NCI-H1092 (cell line): ENCODE data around the gene SKA3.
"Not testable (repeated sequence)": the region's sequence is repeated elsewhere in the genome, so short reads cannot be mapped to it uniquely, and the experiment has no call there.

ENCODE experiments used
- DNase-seq: peaks from one replicate; lab custom pipeline; 2025; lab: John Stamatoyannopoulos, UW

Gene SKA3

DNA sequence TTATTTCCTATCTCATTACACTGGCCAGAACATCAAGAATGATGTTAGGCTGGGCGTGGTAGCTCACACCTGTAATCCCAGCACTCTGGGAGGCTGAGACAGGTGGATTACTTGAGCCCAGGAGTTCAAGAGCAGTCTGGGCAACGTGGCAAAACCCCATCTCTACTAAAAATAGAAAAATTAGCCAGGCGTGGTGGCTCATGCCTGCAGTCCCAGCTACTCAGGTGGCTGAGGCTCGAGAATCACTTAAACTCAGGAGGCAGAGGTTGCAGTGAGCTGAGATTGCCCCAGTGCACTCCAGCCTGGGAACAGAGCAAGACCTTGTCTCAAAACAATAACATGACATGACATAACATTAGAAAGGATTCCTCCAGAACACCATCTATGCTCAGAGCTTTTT lies 10.7 kb downstream of the SKA3 start:
- DNase-seq: not testable (repeated sequence)

DNA sequence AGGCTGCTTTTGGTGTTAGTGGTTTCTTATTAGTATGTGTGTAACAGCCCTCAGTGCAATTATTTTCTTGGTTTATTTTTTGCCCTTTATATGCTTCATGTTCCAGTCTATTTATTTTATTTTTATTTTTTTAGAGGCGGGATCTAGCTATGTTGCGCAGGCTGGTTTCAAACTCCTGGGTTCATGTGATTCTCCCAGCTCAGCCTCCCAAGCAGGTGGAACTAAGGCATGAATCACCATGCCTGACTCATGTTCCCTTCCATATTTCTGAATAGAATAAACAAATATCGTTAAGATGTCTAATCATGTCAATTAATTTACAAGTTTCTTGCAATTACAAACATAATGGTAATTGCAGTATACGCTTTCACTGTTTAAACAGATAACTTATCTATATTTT lies 11.7 kb downstream of the SKA3 start:
- DNase-seq: no peak

DNA sequence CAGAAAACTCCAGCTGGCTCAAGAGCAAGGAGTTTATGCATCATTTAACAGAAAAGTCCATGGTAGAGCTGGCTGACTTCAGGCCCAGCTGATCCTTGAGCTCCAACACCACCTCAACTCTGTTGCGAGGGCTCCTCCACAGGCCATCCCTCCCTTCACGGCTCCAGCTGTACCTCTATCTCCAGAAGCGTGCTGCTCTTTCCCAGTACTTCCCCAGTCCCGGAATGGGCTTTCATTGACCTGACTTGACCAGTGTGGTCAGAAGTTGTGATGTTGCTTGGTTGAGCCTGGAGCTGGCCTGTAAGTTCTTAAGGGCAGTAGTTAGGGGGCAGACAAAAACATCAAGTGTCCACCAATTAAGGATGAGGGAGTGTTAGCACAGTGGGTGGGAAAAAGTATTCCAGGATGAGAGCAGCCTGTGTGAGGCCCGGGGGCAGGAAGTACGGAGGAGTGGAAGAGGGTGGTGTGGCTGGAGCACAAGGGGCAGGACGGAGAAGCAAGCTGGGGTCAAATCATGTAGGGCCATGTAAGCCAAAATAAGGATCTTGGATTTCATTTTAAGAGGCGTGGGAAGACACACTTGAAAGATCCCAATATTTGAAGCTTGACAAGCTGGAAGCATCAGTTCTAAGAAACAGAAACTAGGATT lies 24.0 kb downstream of the SKA3 start:
- no peak for DNase-seq

DNA sequence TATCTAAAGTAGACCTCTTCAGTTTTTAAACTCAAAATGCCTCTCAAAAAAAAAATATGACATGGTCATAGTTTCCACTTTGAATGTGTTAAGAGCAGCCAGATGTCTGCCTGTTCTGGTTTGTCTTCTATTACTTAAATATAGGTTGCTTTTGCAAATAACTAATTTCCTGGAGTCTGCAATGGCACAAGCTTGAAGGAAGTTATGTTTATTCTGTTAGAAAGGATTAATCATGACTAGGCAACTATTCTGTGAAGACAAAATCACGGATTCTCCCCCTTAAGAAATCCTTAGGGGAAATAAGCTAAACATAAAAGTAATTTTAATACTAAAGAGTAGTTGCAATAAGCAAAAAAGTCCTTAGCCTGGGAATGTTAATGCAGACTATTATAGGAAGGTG lies 26.3 kb downstream of the SKA3 start:
- DNase-seq: no peak

DNA sequence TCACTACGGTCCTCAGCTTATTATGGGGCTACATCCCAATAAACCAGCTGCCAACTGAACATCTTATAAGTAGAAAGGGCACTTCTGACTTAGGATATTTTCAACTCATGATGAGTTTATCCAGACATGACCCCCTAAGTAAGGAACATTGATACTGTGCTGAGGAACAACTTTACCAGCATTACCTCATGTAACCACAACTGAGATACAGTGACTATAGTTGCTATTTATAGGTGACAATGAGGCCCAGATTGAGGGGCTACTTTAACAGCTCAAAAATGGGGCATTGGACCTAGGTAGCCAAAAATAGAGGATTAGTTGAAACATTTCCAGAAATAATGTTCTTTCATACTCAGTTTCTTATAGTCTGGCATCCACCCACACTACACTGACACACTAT lies 26.8 kb downstream of the SKA3 start:
- DNase-seq: no peak

DNA sequence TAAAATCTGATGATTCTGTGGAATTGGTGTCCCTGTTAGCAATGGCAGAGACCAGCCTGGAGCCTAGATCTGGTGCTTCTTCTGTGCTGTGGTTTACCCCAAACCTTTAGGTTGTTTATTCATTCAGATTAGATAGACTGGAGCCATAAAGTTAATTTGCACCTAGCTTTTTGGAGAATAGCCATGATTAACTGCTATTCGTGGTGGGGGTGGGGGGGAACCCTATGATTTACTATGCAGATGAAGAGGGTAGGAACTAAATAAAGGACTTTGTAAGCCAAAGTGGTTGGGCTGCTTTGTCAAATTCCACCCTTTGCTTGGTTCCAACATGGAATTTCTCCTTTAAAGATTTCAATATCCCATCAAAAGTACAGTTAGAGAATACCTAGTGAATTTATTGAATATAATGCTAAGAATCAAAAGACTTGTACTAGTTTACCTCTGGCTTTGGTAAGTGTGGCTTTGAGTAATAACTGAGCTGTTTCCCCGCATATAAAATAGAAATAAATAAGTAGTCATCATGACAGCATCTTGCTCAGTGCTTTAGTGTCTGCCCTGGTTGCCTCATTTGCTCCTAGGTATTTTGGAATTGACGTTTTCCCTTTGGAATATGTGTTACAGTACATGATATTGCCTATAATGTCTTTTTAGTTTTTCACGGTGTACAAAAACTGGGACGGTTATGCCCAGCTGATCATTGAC lies 27.6 kb downstream of the SKA3 start:
- no peak for DNase-seq

DNA sequence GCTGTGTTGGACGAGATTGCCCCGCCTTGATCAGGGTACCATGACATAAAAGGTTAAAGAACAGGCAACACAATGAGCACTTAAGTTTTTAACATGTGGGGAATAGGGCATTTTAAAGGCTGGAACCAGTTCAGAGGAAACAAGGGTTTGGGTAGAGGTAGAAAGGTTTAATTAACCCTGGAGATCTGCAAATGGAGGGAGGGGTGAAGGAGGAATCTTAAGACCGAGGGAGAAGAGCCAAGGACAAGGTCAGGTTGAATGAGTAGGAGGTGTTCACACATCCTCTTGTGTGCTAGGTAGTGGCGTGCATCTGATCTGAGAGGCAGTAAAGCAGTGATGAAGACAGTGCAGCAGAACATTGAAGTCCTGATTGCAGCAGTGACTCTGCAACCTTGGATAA lies 28.5 kb downstream of the SKA3 start:
- no peak for DNase-seq

DNA sequence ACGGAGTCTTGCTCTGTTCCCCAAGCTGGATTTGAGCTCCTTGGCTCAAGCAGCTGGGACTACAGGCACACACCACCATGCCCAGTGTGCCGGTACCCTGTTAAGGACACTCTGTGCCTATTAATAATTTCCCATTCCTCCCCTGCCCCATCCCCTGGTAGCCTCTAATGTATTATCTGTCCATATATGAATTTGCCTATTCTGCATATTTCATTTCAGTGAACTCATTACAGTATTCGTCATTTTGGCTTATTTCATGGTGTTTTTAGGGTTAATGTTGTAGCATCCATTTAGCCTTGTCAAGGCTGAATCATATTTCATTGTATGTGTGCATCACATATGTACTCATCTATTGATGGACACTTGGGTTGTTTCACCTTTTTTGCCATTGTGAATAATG lies 33.6 kb downstream of the SKA3 start:
- DNase-seq: no peak

DNA sequence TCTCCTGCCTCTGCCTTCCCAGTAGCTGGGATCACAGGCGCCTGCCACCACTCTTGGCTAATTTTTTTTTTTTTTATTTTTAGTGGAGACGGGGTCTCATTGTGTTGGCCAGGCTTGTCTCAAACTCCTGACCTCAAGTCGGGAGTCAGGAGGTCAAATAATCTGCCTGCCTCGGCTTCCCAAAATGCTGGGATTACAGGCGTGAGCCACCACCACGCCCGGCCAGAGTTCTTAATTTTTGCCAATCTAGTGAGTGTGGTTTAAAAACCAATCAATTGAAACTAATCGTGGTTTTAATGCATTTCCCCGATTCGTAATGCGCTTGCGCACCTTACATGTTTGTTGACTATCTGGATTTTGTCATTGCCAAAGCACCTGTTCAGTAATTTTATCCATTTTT lies 37.0 kb downstream of the SKA3 start:
- DNase-seq: no peak

DNA sequence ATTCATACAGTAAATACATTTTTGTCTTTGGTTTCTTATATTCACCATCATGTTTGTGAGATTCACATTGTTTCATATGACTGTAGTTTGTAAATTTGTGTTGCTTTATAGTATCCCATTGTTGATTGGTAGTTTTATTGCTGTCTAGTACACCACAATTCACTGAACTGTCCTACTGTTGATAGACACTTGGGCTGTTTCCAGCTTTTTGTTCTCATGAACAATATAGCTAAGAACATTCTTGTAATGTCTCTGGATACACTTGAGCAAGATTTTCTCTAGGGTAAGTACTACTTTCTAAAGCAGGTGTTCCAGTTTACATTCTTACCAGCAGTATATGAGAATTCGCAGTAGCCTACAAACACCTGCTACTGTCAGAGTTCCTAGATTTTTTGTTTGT lies 37.8 kb downstream of the SKA3 start:
- no peak for DNase-seq

DNA sequence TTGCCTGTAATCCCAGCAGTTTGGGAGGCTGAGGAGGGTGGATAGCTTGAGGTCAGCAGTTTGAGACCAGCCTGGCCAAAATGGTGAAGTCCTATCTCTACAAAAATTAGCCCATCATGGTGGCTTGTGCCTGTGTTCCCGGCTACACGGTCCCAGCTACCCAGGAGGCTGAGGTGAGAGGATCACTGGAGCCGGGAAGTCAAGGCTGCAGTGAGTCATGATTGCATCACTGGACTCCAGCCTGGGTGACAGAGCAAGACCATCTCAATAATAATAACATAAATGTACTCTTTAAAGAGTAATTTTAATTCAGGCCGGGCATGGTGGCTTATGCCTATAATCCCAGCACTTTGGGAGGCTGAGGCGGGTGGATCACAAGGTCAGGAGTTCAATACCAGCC lies 38.7 kb downstream of the SKA3 start:
- DNase-seq: no peak

DNA sequence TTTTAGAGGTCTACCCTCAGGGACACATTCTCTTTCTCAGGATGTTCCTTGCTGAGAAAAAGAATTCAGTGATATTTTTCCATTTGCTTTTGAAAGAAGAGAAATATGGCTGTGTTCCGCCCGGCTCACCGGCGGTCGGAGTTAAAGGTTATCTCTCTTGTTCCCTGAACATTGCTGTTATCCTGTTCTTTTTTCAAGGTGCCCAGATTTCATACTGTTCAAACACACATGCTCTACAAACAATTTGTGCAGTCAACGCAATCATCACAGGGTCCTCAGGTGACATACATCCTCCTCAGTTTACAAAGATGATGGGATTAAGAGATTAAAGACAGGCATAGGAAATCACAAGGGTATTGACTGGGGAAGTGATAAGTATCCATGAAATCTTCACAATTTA lies 40.5 kb downstream of the SKA3 start:
- DNase-seq: not testable (repeated sequence)

DNA sequence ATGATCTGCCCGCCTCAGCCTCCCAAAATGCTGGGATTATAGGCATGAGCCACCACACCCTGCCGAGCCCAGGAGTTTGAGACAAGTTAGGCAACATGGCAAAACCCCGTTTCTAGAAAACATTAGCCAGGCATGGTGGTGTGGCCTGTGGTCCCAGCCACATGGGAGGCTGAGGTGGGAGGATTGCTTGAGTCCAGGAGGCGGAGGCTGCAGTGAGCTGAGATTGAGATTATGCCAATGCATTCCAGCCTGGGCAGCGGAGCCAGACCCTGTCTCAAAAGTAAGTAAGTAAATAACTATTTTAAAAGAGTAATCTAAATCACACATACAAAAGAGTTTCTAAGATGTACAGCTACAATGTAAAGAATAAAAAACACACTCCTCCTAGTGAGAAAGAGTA lies 41.9 kb downstream of the SKA3 start:
- DNase-seq: no peak

DNA sequence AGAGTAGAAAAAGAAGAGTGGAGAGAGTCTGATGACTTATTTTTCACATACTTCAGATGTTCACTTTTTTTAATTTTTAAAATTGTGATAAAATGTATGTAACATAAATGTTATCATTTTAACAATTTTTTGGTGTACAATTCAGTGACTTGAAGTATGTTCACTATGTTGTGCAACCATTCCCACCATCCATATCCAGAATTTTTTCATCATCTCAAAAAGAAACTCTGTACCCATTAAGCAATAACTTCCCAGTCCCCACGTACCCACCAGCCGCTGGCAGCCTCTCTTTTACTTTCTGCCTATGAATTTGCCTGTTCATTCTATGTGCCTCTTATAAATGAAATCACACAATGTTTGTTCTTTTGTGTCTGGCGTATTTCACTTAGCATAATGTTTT lies 43.3 kb downstream of the SKA3 start:
- no peak for DNase-seq

DNA sequence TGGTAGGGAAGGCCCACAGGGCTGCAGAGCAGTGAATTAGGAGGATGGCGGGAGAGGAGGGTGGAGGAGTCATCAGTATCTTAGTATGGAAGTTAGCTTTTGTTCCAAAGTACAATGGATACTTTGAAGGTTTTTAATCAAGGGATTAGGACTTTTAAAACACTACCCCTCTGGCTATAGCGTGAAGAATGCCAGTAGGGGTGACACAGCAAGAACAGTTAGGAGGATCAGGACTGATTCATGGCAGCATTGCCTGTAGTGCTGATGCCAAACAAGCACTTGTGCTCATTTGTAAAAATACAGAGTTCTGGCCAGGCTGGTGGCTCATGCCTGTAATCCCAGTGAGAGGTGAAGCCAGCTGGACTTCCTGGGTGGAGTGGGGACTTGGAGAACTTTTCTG lies 46.2 kb downstream of the SKA3 start:
- no peak for DNase-seq

DNA sequence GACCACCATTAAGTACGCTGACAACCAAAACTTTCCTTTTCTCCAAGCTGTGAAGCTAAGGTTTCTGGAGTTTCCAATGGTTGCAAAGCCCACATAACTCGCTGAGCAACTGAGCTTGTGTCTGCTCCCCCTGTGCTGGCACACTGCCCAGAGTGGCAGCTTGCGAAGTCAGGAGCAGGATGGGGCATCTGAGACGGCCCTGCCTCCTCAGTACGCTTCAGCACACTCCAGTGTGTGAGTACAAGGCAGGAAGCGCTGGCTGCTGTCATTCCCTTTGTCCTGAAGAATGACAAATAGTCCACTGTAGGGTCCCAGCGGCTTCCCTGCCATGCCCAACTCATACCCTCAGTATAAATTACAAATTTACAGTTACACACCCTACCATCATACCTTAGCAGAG lies 51.5 kb downstream of the SKA3 start:
- DNase-seq: peak; percentile 63

DNA sequence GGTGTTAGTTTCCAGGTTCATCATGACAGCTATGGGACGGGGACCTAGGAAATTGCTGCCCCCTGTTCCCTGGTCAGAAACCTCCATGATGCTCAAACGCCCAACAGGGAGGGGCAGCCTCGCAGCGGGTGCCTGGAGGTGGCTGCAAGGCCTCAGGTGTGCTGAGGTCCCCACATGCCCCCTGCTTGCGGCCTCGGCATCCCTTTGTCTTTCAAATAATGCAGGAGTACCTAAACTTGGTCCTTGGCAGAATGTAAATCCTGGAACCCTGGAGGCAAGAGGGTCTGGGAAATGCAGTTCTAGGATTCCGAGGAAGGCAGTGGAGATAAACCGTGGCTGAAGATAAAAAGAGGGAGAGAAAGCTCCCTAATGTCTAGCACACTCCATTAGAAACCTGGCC lies 52.4 kb downstream of the SKA3 start:
- DNase-seq: no peak

DNA sequence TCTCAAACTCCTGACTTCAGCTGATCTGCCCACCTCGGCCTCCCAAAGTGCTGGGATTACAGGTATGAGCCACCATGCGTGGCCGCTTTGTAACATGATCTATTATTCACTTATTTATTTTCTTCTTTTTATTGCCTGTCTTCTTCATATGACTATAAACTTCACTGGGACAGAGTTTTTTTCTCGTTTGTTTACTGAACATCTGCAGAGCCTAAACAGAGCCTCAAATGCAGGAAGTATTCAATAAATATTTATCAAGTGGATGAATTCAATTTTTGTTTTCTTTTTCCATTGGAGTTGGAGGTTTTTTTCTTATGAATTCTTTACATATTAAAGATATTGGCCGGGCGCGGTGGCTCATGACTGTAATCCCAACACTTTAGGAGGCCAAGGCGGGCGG lies 54.7 kb downstream of the SKA3 start:
- no peak for DNase-seq

DNA sequence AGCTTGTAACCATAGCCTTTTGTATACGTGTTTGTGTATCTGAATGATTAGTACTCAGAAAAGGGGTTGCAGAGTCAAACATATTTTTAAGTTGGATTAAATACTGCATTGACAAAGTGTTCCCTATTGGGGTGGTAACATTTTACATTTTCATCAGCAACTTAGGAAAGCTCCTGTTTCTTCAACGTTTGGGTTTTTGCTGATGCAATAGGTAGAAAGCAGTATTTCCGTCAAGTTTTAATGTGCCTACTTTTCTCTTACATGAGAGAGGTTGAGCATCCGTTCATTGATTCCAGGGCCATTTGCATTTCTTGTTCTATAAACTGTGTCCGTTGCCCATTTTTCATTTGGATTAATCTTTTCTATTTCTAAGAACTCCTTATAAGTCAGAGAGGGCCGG lies 56.2 kb downstream of the SKA3 start:
- DNase-seq: no peak

DNA sequence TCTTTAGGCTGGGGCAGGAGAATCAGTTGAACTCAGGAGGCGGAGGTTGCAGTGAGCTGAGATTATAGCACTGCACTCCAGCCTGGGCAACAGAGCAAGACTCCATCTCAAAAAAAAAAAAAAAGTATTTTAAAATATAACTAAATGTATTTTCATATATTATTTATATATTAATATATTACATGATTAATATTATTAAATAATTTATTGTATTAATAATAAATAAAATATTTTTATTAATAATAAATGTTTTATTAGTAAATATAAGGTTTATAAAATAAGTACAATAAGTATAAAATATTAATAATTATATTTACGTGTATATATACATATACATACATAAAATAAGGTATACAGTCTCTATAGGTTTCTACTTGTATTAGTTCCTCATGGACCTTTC lies 56.8 kb downstream of the SKA3 start:
- no peak for DNase-seq

DNA sequence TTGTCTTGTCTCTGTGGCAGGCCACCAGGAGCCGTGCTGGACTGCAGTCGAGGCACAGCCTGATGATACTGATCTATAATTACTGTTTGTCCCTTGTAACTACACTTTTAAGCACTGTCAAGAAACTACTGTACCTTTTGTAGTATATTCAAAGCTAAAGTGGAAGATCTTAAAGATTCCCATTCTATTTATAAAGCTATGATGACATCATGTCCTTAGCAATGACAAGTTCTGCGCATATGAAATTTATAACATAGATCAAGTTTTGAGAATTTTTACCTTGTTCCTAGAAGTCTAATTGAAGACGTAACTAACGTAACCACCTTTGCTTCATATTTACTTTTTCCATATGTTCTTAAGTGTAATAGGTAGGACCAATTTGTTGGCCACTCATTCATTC lies 58.2 kb downstream of the SKA3 start:
- no peak for DNase-seq

DNA sequence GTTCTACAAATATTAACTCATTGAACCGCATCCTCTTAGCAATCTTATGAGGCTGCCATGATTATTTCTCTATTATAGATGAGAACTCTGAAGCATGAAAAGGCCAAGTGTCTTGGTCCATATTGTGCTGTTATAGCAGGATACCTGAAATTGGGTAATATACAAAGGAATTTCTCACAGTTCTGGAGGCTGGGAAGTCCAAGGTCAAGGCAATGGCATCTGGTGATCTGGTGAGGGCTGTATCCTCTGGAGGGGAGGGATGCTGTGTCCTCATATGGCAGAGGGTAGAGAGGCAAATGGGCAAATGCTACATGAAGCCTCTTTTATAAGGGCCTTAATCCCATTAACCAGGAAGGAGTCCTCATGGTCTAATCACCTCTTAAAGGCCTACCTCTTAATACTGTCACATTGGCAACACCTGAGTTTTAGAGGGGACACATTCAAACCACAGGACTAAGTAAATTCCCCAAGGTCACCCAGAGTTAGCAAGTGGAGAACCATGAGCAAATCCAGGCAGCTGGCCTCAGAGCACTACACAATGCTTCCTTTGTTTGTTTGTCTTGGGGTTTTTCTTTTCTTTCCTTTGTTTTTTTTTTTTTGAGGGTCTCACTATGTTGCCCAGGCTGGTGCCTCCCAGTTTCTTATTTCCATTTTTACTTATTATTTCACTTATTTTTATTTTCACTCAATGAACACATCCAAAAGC lies 59.1 kb downstream of the SKA3 start:
- DNase-seq: no peak

DNA sequence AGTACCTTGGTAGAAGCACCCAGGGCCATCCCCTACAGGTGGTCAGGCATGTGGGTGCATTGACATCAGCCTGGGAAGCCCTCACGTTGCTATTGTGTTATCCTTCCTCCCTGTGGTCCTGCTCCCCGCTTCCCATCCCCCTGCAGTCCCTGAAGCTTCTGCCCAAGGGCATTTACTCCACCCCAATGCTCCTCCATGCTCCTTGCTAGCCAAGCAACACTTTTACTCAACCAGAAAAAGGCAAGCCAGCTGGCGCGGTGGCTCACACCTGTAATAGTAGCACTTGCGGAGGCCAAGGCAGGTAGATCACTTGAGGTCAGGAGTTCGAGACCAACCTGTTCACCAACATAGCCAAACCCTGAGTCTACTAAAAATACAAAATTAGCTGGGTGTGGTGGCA lies 60.2 kb downstream of the SKA3 start:
- no peak for DNase-seq

DNA sequence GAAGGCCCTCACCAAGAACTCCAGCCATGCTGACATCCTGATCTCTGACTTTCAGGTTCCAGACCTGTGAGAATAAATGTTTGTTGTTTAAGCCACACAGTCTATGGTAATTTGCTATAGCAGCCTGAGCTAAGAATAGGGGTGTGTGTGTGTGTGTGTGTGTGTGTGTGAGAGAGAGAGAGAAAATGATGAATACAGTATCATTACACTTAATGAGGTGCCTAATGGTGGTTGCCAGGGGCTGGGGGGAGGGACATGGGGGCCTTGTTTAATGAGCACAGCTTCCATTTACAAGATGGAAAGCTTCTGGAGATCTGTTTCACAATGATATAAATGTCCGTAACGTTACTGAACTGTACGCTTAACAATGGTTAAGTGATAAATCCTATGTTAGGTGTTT lies 61.1 kb downstream of the SKA3 start:
- DNase-seq: no peak
